HG02642 (cell line): ENCODE measurements around the gene OTUB2.

ENCODE experiments used
- ATAC-seq: cut with Tn5 transposase; IDR thresholded peaks from one replicate; pipeline ENCODE4 v1.9.1; 2021; ENCODE audit warnings: mild to moderate bottlenecking; ENCODE audit not compliant: unreplicated experiment, poor library complexity

The OTUB2 gene

GRCh38 chr14:94088516-94088915 is 62.4 kb downstream of the OTUB2 start:
- no peak for ATAC-seq

- ATAC-seq: no peak
Observed at GRCh38 chr14:94089479-94089878, 63.3 kb downstream of the OTUB2 start.

GRCh38 chr14:94093418-94093817 is 67.3 kb downstream of the OTUB2 start:
- ATAC-seq: no peak

GRCh38 chr14:94097091-94097490 is 71.0 kb downstream of the OTUB2 start:
- ATAC-seq: no peak
